ENCODE results near the gene SH3GL2. TPM values are rescaled to one million over a fixed set of nuclear protein-coding genes. Genes with fewer than 3 reads are reported as not detected.
A peak's percentile ranks its signal among the peaks of the same experiment; 100 is the strongest.

Gene SH3GL2
- polyA plus RNA-seq, 3 donors = not detected

DNA sequence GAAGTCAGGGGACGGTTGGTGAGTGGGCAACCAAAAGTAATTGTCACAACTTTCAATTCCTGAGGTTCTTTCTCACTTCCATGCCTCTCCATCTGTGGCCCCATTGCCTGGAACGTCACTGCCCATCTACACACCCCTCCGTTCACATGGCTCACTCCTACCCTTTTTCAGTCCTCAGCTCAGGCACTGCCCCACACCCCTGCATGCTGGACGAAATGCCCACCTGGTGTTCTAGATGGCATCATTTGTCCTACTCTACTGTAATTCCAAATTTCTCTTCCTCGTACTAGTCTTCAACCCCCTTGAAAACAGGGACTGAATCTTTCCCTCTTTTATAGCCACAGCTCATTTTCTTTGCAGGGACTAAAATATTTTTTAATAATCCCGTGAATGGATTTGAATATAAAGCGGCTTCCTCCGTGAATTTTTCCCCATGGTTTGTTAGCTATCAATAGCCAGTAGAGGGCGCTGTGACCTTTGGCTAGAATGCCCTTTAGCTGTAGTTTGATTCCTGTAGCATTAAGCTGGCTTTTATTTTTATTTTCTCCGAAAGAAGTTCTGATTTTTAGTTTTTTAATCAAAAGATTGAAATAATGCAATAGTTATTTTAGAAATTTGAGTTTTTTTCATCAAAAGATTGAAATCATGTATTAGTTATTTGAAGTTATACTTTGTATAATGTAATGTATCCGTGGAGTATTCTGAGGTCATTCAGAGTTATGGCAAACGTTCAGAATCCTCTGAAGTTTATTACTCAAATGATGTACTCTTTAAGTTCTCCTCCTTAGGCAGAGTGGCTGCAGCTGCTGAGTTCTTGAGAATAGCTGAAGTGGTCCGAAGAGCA lies 232.1 kb downstream of the SH3GL2 start:
- WGBS (ENCODE audit: insufficient coverage) = 26% methylated on average over 6 of the region's 13 CpGs
- TF ChIP-seq, protein P1, sequence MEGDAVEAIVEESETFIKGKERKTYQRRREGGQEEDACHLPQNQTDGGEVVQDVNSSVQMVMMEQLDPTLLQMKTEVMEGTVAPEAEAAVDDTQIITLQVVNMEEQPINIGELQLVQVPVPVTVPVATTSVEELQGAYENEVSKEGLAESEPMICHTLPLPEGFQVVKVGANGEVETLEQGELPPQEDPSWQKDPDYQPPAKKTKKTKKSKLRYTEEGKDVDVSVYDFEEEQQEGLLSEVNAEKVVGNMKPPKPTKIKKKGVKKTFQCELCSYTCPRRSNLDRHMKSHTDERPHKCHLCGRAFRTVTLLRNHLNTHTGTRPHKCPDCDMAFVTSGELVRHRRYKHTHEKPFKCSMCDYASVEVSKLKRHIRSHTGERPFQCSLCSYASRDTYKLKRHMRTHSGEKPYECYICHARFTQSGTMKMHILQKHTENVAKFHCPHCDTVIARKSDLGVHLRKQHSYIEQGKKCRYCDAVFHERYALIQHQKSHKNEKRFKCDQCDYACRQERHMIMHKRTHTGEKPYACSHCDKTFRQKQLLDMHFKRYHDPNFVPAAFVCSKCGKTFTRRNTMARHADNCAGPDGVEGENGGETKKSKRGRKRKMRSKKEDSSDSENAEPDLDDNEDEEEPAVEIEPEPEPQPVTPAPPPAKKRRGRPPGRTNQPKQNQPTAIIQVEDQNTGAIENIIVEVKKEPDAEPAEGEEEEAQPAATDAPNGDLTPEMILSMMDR (IDR thresholded peaks at IDR 0.05) = peak; percentile 79
- no peak overlapping the region for H3K27ac ChIP-seq (ENCODE audit: low read depth in 1 of 2, low read length in 2 of 2)
- H3K4me1 ChIP-seq (ENCODE audit: control insufficient read depth in 1 of 2, insufficient read depth in 2 of 2, low read length in 2 of 2) = no peaks in the 10 kb centered on the region
- no peak overlapping the region for H3K4me2 ChIP-seq (replicated peaks; ENCODE audit: extremely low read depth, low read length, poor library complexity, severe bottlenecking)
- Mint-ChIP-seq H3K27me3 (ENCODE audit: low read depth in 3 of 3) (peaks cover 0 to 3% (median 0%) of the 10 kb centered on the region in 3 donors), H3K27ac (no peak overlapping the region), H3K4me3 (no peak overlapping the region), H3K36me3 (no peaks in the 10 kb centered on the region), H3K9me3 (no peaks in the 10 kb centered on the region), H3K4me1 (no peaks in the 10 kb centered on the region)
- no peaks in the 10 kb centered on the region for H3K9me3 ChIP-seq (replicated peaks in 1 of 2; ENCODE audit: control insufficient read depth in 1 of 2, insufficient read depth in 1 of 2, low read length in 2 of 2)
- no peaks in the 10 kb centered on the region for H4K20me1 ChIP-seq (ENCODE audit: insufficient read depth, low read length)
- peak in 2 of 3 donors; percentile 9 to 28 for DNase-seq
- H3K36me3 ChIP-seq (replicated peaks in 1 of 2; ENCODE audit: control insufficient read depth in 1 of 2, insufficient read depth in 2 of 2, low read length in 2 of 2) = no peaks in the 10 kb centered on the region
- no peak overlapping the region for H3K9ac ChIP-seq (ENCODE audit: insufficient read depth, low read length, poor library complexity, severe bottlenecking)
- H3K79me2 ChIP-seq (ENCODE audit: insufficient read depth, low read length) = no peaks in the 10 kb centered on the region
- H3K4me3 ChIP-seq (replicated peaks in 1 of 3; ENCODE audit: low read depth in 2 of 3, low read length in 3 of 3) = no peak overlapping the region
- H2AFZ ChIP-seq (ENCODE audit: insufficient read depth, low read depth, low read length, poor library complexity, severe bottlenecking) = no peak overlapping the region
- no peaks in the 10 kb centered on the region for H3K27me3 ChIP-seq (ENCODE audit: control insufficient read depth in 2 of 2, insufficient read depth in 2 of 2, low read length in 2 of 2)
- intact Hi-C loops (cut with micrococcal nuclease) = loop anchor here in 1 of 2 donors (5.0 to 10.0 kb wide), 2 partner anchors 64 to 1646 kb away; no protein-coding TSS in a partner anchor

DNA sequence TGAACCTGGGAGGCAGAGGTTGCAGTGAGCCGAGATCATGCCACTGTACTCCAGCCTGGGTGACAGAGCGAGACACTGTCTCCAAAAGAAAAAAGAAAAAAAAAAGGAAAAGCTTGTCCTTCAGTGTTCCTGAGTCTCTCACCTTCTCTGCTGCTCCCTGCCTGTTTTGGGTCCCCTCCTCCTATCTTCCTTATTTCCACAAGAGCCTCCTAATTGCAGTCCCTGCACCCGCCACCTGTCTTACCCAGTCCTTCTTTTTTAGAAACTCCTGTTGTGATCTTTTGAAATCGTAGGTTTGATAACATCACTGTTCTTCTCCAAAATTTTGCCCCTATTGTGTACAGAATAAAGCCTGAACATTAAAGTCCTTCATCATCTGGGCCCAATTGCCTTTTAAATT lies 234.9 kb downstream of the SH3GL2 start:
- Mint-ChIP-seq H3K27ac (peak overlapping the region in 1 of 7 donors; percentile 41), H3K4me3 (no peak overlapping the region), H3K36me3 (no peaks in the 10 kb centered on the region), H3K27me3 (ENCODE audit: low read depth in 3 of 3) (peaks cover 0 to 1% (median 0%) of the 10 kb centered on the region in 3 donors), H3K9me3 (no peaks in the 10 kb centered on the region), H3K4me1 (no peaks in the 10 kb centered on the region)
- Histone ChIP-seq H3K9me3 (replicated peaks in 1 of 2; ENCODE audit: control insufficient read depth in 1 of 2, insufficient read depth in 1 of 2, low read length in 2 of 2) (no peaks in the 10 kb centered on the region), H3K9ac (ENCODE audit: insufficient read depth, low read length, poor library complexity, severe bottlenecking) (no peak overlapping the region), H3K4me2 (replicated peaks; ENCODE audit: extremely low read depth, low read length, poor library complexity, severe bottlenecking) (no peak overlapping the region), H3K4me3 (replicated peaks in 1 of 3; ENCODE audit: low read depth in 2 of 3, low read length in 3 of 3) (no peak overlapping the region), H3K27me3 (ENCODE audit: control insufficient read depth in 2 of 2, insufficient read depth in 2 of 2, low read length in 2 of 2) (no peaks in the 10 kb centered on the region), H2AFZ (ENCODE audit: insufficient read depth, low read depth, low read length, poor library complexity, severe bottlenecking) (no peak overlapping the region), H3K79me2 (ENCODE audit: insufficient read depth, low read length) (no peaks in the 10 kb centered on the region), H3K4me1 (ENCODE audit: control insufficient read depth in 1 of 2, insufficient read depth in 2 of 2, low read length in 2 of 2) (no peaks in the 10 kb centered on the region), H3K27ac (ENCODE audit: low read depth in 1 of 2, low read length in 2 of 2) (no peak overlapping the region), H4K20me1 (ENCODE audit: insufficient read depth, low read length) (no peaks in the 10 kb centered on the region), H3K36me3 (replicated peaks in 1 of 2; ENCODE audit: control insufficient read depth in 1 of 2, insufficient read depth in 2 of 2, low read length in 2 of 2) (no peaks in the 10 kb centered on the region)
- no peak for DNase-seq
- TF ChIP-seq, protein P1 (IDR thresholded peaks at IDR 0.05) = no peak
- intact Hi-C loops (cut with micrococcal nuclease) = loop anchor here in 1 of 2 donors (5.0 to 10.0 kb wide), 2 partner anchors 61 to 1644 kb away; no protein-coding TSS in a partner anchor
- WGBS (ENCODE audit: insufficient coverage) = 89% methylated on average over 4 of the region's 4 CpGs
